ENCODE data around the gene BCL2L14.

Gene BCL2L14

GRCh38 chr12:12081836-12082497 is 11.2 kb downstream of the BCL2L14 start:
- no peaks in the 10 kb centered on the region for H3K9me3 ChIP-seq (ENCODE audit: control insufficient read depth, insufficient read depth, low read length)
- H3F3A ChIP-seq (ENCODE audit: control insufficient read depth, insufficient read depth): no peaks in the 10 kb centered on the region
- H3K4me2 ChIP-seq (ENCODE audit: low read length): no peak overlapping the region
- no peak overlapping the region for H3K27ac ChIP-seq (ENCODE audit: low read depth, low read length)
- peaks cover 2% of the 10 kb centered on the region; the same call in 1 of the 2 replicates for H3K27me3 ChIP-seq (ENCODE audit: control insufficient read depth, low read length)
- H3K4me1 ChIP-seq (ENCODE audit: control insufficient read depth, low read length): no peaks in the 10 kb centered on the region
- H3K4me3 ChIP-seq (ENCODE audit: low read length): no peak overlapping the region
- H4K20me1 ChIP-seq (ENCODE audit: control insufficient read depth, insufficient read depth, low read depth, low read length): no peaks in the 10 kb centered on the region
- H3K36me3 ChIP-seq (ENCODE audit: control insufficient read depth, low read length): no peaks in the 10 kb centered on the region
- TF ChIP-seq CTCF (IDR thresholded peaks at IDR 0.05; ENCODE audit: low read depth, low read length, poor library complexity, severe bottlenecking) (peak; percentile 28), EZH2phosphoT487 (IDR thresholded peaks at IDR 0.05; ENCODE audit: borderline replicate concordance, low read length) (no peak)
- H3K79me2 ChIP-seq (ENCODE audit: control insufficient read depth, low read length): no peaks in the 10 kb centered on the region
- H3K9me2 ChIP-seq (replicated peaks; ENCODE audit: control insufficient read depth, low read length): no peaks in the 10 kb centered on the region

- no peaks in the 10 kb centered on the region for H3K4me1 ChIP-seq (ENCODE audit: control insufficient read depth, low read length)
Measured at GRCh38 chr12:12083688-12084087, 12.9 kb downstream of the BCL2L14 start.

GRCh38 chr12:12086362-12086761 is 15.6 kb downstream of the BCL2L14 start:
- H3K36me3 ChIP-seq (ENCODE audit: control insufficient read depth, low read length): no peaks in the 10 kb centered on the region
- no peak for TF ChIP-seq EZH2phosphoT487 (IDR thresholded peaks at IDR 0.05; ENCODE audit: borderline replicate concordance, low read length)
- no peak for TF ChIP-seq CTCF (IDR thresholded peaks at IDR 0.05; ENCODE audit: low read depth, low read length, poor library complexity, severe bottlenecking)
- no peaks in the 10 kb centered on the region for H3K9me3 ChIP-seq (ENCODE audit: control insufficient read depth, insufficient read depth, low read length)
- H3K79me2 ChIP-seq (ENCODE audit: control insufficient read depth, low read length): no peaks in the 10 kb centered on the region
- H3K27me3 ChIP-seq (ENCODE audit: control insufficient read depth, low read length): peaks cover 4% of the 10 kb centered on the region
- H3K4me1 ChIP-seq (ENCODE audit: control insufficient read depth, low read length): no peaks in the 10 kb centered on the region
- no peaks in the 10 kb centered on the region for H3K9me2 ChIP-seq (replicated peaks; ENCODE audit: control insufficient read depth, low read length)
- H4K20me1 ChIP-seq (ENCODE audit: control insufficient read depth, insufficient read depth, low read depth, low read length): no peaks in the 10 kb centered on the region
- H3K4me2 ChIP-seq (ENCODE audit: low read length): no peak overlapping the region
- no peak overlapping the region for H3K27ac ChIP-seq (ENCODE audit: low read depth, low read length)
- H3K4me3 ChIP-seq (ENCODE audit: low read length): no peak overlapping the region
- no peaks in the 10 kb centered on the region for H3F3A ChIP-seq (ENCODE audit: control insufficient read depth, insufficient read depth)

More at GRCh38 chr12:12083688-12084087, 12.9 kb downstream of the BCL2L14 start:
- Histone ChIP-seq H3K4me2 (ENCODE audit: low read length) (no peak overlapping the region), H3K36me3 (ENCODE audit: control insufficient read depth, low read length) (no peaks in the 10 kb centered on the region), H3K27ac (ENCODE audit: low read depth, low read length) (no peak overlapping the region), H3K27me3 (ENCODE audit: control insufficient read depth, low read length) (no peaks in the 10 kb centered on the region), H3K9me3 (ENCODE audit: control insufficient read depth, insufficient read depth, low read length) (no peaks in the 10 kb centered on the region), H3F3A (ENCODE audit: control insufficient read depth, insufficient read depth) (no peaks in the 10 kb centered on the region), H4K20me1 (ENCODE audit: control insufficient read depth, insufficient read depth, low read depth, low read length) (no peaks in the 10 kb centered on the region), H3K4me3 (ENCODE audit: low read length) (no peak overlapping the region), H3K79me2 (ENCODE audit: control insufficient read depth, low read length) (no peaks in the 10 kb centered on the region), H3K9me2 (replicated peaks; ENCODE audit: control insufficient read depth, low read length) (no peaks in the 10 kb centered on the region)
- TF ChIP-seq EZH2phosphoT487 (IDR thresholded peaks at IDR 0.05; ENCODE audit: borderline replicate concordance, low read length) (no peak), CTCF (IDR thresholded peaks at IDR 0.05; ENCODE audit: low read depth, low read length, poor library complexity, severe bottlenecking) (no peak)

Data from DOHH2 (cell line).